Left ventricle myocardium inferior (tissue), 1 donor: ENCODE data around the gene ELN. TPM values are rescaled to one million over a fixed set of nuclear protein-coding genes. Genes with fewer than 3 reads are reported as not detected.

Experiments
- DNase-seq: peaks from one replicate; pipeline ENCODE4 v3.0.0-alpha.2; 2020
- H3K27ac ChIP-seq: fragments of 200-600 bp; replicated peaks from 2 replicates; pipeline ENCODE4 v1.8.0; 2021
- H3K27me3 ChIP-seq: fragments of 200-600 bp; 2 replicates; pipeline ENCODE4 v1.8.0; 2021; ENCODE audit warnings: low read depth
- H3K36me3 ChIP-seq: fragments of 200-600 bp; 2 replicates; pipeline ENCODE4 v1.8.0; 2021
- H3K4me1 ChIP-seq: fragments of 200-600 bp; 2 replicates; pipeline ENCODE4 v1.8.0; 2021
- H3K4me3 ChIP-seq: fragments of 200-600 bp; 2 replicates; pipeline ENCODE4 v1.8.0; 2021; ENCODE audit warnings: mild to moderate bottlenecking, moderate library complexity
- H3K9me3 ChIP-seq: fragments of 200-600 bp; replicated peaks from 2 replicates; pipeline ENCODE4 v1.8.0; 2021
- CTCF ChIP-seq: fragments of 200-600 bp; IDR thresholded peaks from 2 replicates; pipeline ENCODE4 v1.8.0; 2021; ENCODE audit warnings: antibody characterized with exemption, mild to moderate bottlenecking, borderline replicate concordance
- intact Hi-C: fragments of 100-400 bp; cut with micrococcal nuclease; formaldehyde crosslinking; loops from one replicate; pipeline ENCODE4 v1.11.0; 2022
- total RNA-seq: library from RNA; stranded (reverse); fragmentation: NEBNext Ultra II Directional; extraction: Animal tissue kit (Norgen Biotek cat#: 25700); gene quantifications from one replicate; pipeline ENCODE4 v1.2.1, GENCODE V29; 2021
- donor health status: DM: no; HTN: yes; CAD: no; lungs with severe emphysema.

Gene ELN
- total RNA-seq, 1 donor from 2014 or later, result 51.6 TPM

GRCh38 chr7:73995330-73995729, 32.6 kb upstream of the ELN start:
- H3K4me1 ChIP-seq, result peaks cover 9% of the 10 kb centered on the region
- TF ChIP-seq CTCF, result no peak
- DNase-seq, result no peak
- intact Hi-C loops, result no loop called here
- no peak overlapping the region for H3K4me3 ChIP-seq
- H3K36me3 ChIP-seq, result no peaks in the 10 kb centered on the region
- H3K9me3 ChIP-seq, result peaks cover 23% of the 10 kb centered on the region
- no peak overlapping the region for H3K27ac ChIP-seq
- peaks cover 29% of the 10 kb centered on the region for H3K27me3 ChIP-seq

GRCh38 chr7:73995821-73996511, 32.0 kb upstream of the ELN start:
- Histone ChIP-seq H3K4me1 (peaks cover 9% of the 10 kb centered on the region), H3K4me3 (no peak overlapping the region), H3K9me3 (peaks cover 23% of the 10 kb centered on the region), H3K36me3 (no peaks in the 10 kb centered on the region), H3K27me3 (peaks cover 29% of the 10 kb centered on the region), H3K27ac (no peak overlapping the region)
- intact Hi-C loops, result no loop called here
- no peak for TF ChIP-seq CTCF
- no peak for DNase-seq

GRCh38 chr7:73997056-73997455, 30.9 kb upstream of the ELN start:
- no peak for DNase-seq
- H3K27me3 ChIP-seq, result peaks cover 29% of the 10 kb centered on the region
- H3K4me3 ChIP-seq, result no peak overlapping the region
- intact Hi-C loops, result no loop called here
- no peaks in the 10 kb centered on the region for H3K36me3 ChIP-seq
- H3K9me3 ChIP-seq, result peaks cover 23% of the 10 kb centered on the region
- peaks cover 7% of the 10 kb centered on the region for H3K4me1 ChIP-seq
- H3K27ac ChIP-seq, result no peak overlapping the region
- no peak for TF ChIP-seq CTCF

DNA sequence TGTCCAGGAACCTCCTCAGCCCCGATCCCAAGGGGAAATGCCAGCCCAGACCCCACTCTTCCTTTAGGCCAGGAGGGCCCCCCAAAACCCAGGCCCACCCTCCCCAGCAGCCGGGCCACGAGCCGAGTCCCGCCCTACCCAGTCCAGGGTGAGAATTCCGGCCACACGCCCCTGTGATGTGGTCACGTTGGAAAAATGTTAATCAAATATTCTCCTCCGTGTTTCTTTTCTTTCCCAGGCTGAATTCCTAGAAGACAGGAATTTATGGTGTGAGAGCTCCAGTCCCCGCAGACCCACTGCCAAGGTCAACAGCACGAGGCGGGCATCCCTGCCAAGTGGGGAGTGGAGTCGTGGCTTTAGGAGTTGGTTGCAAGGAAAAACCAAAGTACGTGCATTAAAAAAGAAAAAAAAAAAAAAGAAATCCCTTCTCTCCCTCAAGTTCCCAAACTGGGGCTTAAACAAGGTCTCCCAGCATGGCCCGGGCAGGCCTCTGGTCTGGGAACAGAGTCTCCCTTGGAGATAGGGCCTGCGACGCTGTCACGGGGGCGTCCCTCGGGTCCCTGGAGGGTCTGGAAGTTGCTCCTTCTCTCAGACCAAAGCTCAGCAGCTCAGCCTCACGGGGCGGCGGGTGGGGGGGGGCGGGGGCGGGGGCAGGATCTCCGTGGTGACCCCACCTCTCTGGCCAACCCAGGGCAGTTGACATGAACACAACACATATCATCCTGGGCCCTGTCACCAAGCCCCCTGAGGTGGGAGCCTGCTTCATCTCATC, 28.1 kb upstream of the ELN start:
- TF ChIP-seq CTCF, result no peak
- no peak overlapping the region for H3K27ac ChIP-seq
- H3K4me3 ChIP-seq, result no peak overlapping the region
- peaks cover 18% of the 10 kb centered on the region for H3K4me1 ChIP-seq
- DNase-seq, result no peak
- H3K27me3 ChIP-seq, result peaks cover 29% of the 10 kb centered on the region
- peaks cover 11% of the 10 kb centered on the region for H3K9me3 ChIP-seq
- intact Hi-C loops, result no loop called here
- no peaks in the 10 kb centered on the region for H3K36me3 ChIP-seq

DNA sequence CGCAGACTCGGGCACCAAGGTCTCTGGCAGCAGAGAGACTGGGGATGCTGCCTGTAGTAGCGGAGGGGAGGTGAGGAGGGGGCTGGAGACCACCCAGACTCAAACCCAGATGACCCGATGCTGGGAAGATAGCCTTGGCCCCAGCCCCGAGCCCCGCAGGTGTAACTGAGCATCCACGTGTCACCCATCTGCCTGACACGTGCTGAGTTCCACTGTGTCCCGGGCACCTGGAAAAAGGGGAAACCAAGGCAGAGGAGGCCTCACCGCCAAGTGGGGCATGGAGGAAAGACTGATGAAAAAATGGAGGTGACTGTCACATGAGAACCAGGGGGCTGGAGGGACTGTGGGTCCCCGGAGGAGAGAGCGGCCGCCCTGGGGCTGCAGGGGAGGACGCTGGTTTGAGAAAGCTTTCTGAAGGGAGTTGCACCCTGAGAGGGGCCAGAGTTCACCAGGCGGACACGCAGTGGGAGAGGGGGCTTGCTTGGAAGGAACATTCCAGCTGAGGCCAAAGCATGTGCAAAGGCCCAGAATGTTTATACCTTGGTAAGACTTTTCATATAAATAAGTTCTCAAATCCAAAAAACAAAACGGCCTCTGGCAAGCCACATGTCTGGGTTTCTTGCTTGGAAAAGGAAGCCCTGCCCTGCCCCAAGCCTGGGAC, 27.4 kb upstream of the ELN start:
- Histone ChIP-seq H3K9me3 (peaks cover 3% of the 10 kb centered on the region), H3K36me3 (no peaks in the 10 kb centered on the region), H3K4me3 (no peak overlapping the region), H3K27me3 (peaks cover 29% of the 10 kb centered on the region), H3K4me1 (peaks cover 18% of the 10 kb centered on the region), H3K27ac (no peak overlapping the region)
- TF ChIP-seq CTCF, result no peak
- intact Hi-C loops, result no loop called here
- DNase-seq, result no peak
